ENCODE results near the gene LIPN.

Gene LIPN

DNA sequence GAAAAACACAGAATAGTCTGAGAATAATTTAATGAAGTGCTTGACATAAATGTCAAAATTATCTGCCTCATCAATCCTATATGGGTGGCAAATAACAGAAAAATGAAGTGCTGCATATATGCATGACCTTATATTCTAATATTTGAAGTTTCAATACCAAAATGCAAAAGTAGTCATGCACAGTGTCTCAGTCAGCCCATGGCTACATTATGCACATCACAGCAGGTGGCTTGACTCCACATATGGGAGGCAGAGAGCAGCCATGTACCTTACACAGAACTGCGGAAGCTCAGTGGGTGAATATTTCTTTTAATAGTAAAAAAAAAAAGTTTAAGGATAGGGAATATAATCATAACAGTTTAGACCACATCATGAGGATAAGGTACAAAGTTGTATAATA is 17.4 kb upstream of the LIPN start:
- Histone ChIP-seq H3K9me3 (ENCODE audit: control insufficient read depth in 5 of 5, low read length in 5 of 5) (peaks cover 0 to 8% (median 3%) of the 10 kb centered on the region in 5 donors), H3K27ac (ENCODE audit: low read depth, low read length) (no peak overlapping the region), H3K27me3 (ENCODE audit: control insufficient read depth in 5 of 5, insufficient read depth in 4 of 5, low read length in 5 of 5) (peaks cover 0 to 2% (median 0%) of the 10 kb centered on the region in 5 donors), H3K9ac (ENCODE audit: low read length in 5 of 5) (no peak overlapping the region), H3K4me1 (ENCODE audit: control insufficient read depth in 5 of 5, insufficient read depth in 5 of 5, low read length in 5 of 5) (peaks cover 2 to 12% (median 7%) of the 10 kb centered on the region in 5 donors), H3K36me3 (ENCODE audit: control insufficient read depth in 5 of 5, insufficient read depth in 5 of 5, low read length in 5 of 5) (no peaks in the 10 kb centered on the region), H3K4me3 (ENCODE audit: low read depth in 1 of 5, low read length in 5 of 5) (no peak overlapping the region)

DNA sequence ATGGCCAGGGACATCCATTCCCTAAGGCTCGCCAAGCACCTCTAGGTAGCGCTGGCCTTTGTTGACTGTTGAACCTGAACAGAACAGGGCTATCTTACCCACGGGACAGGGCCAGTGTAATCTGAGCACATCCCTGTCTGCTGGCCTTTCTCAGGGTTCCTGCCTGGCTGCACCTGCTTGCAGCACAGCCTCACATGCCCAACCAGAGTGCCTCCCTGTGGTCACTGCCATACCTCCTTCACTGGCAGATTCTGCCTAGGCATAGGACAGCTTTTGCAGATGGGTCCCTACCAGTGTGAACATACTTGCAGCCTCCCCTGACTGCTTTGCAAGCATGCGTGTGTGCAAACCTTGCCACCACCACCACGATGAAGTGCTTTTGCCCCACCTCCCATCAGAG is 15.8 kb upstream of the LIPN start:
- Histone ChIP-seq H3K9me3 (ENCODE audit: control insufficient read depth in 5 of 5, low read length in 5 of 5) (peaks cover 0 to 10% (median 4%) of the 10 kb centered on the region in 5 donors), H3K4me1 (ENCODE audit: control insufficient read depth in 5 of 5, insufficient read depth in 5 of 5, low read length in 5 of 5) (peaks cover 2 to 12% (median 7%) of the 10 kb centered on the region in 5 donors), H3K9ac (ENCODE audit: low read length in 5 of 5) (no peak overlapping the region), H3K27ac (ENCODE audit: low read depth, low read length) (no peak overlapping the region), H3K36me3 (ENCODE audit: control insufficient read depth in 5 of 5, insufficient read depth in 5 of 5, low read length in 5 of 5) (no peaks in the 10 kb centered on the region), H3K27me3 (ENCODE audit: control insufficient read depth in 5 of 5, insufficient read depth in 4 of 5, low read length in 5 of 5) (peaks cover 0 to 2% (median 0%) of the 10 kb centered on the region in 5 donors), H3K4me3 (ENCODE audit: low read depth in 1 of 5, low read length in 5 of 5) (no peak overlapping the region)

DNA sequence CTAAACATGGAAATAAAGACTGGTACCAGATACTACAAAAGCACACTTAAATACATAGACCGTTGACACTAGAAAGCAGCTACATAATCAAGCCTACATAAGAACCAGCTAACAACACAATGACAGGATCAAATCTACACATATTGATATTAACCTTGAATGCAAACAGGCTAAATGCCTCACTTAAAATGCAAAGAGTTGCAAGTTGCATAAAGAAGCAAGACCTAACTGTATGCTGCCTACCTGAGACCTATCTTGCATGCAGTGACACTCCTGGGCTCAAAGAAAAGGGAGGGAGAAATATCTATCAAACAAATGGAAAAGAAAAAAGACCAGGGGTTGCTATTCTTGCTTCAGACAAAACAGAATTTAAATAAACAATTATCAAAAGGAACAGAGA is 14.2 kb upstream of the LIPN start:
- Histone ChIP-seq H3K4me3 (ENCODE audit: low read depth in 1 of 5, low read length in 5 of 5) (no peak overlapping the region), H3K9me3 (ENCODE audit: control insufficient read depth in 5 of 5, low read length in 5 of 5) (peaks cover 0 to 11% (median 8%) of the 10 kb centered on the region in 5 donors), H3K36me3 (ENCODE audit: control insufficient read depth in 5 of 5, insufficient read depth in 5 of 5, low read length in 5 of 5) (no peaks in the 10 kb centered on the region), H3K9ac (ENCODE audit: low read length in 5 of 5) (no peak overlapping the region), H3K27ac (ENCODE audit: low read depth, low read length) (no peak overlapping the region), H3K4me1 (ENCODE audit: control insufficient read depth in 5 of 5, insufficient read depth in 5 of 5, low read length in 5 of 5) (peaks cover 2 to 12% (median 7%) of the 10 kb centered on the region in 5 donors), H3K27me3 (ENCODE audit: control insufficient read depth in 5 of 5, insufficient read depth in 4 of 5, low read length in 5 of 5) (peaks cover 0 to 2% (median 0%) of the 10 kb centered on the region in 5 donors)

DNA sequence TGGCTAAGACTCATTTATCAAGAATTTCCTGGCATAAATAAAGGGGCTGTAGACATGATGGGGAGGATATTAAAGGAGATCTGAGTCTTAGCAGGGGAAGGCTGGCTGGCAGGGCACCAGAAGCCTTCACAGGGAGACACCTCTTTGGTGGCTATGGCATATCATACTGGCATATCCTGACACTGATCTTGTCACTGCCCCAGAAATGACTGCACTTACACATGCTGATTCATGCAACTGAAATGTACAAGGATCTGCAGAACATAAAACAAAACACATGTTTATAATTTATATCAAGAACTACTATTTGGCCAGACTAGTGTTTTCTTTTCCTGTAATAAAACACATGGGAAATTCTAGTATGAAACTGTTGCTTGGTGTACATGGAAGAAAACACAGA is 5.5 kb upstream of the LIPN start:
- Histone ChIP-seq H3K27me3 (ENCODE audit: control insufficient read depth in 5 of 5, insufficient read depth in 4 of 5, low read length in 5 of 5) (no peaks in the 10 kb centered on the region), H3K9ac (ENCODE audit: low read length in 5 of 5) (no peak overlapping the region), H3K4me1 (ENCODE audit: control insufficient read depth in 5 of 5, insufficient read depth in 5 of 5, low read length in 5 of 5) (peaks cover 0 to 2% (median 2%) of the 10 kb centered on the region in 5 donors), H3K36me3 (ENCODE audit: control insufficient read depth in 5 of 5, insufficient read depth in 5 of 5, low read length in 5 of 5) (no peaks in the 10 kb centered on the region), H3K4me3 (ENCODE audit: low read depth in 1 of 5, low read length in 5 of 5) (no peak overlapping the region), H3K27ac (ENCODE audit: low read depth, low read length) (no peak overlapping the region), H3K9me3 (ENCODE audit: control insufficient read depth in 5 of 5, low read length in 5 of 5) (peaks cover 0 to 1% (median 0%) of the 10 kb centered on the region in 5 donors)

DNA sequence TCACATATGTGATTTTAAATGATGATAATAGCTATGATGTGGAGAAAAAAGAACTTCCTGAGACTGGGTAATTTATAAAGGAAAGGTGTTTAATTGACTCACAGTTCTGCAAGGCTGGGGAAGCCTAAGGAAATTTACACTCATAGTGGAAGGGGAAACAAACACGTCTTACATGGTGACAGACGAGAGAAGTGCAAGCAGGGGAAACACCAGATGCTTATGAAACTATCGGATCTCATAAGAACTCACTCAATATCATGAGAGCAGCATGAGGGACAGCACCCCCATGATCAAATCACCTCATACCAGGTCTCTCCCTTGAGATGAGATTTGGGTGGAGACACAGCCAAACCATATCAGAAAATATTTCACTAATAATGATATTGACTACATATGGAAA is 4.1 kb upstream of the LIPN start:
- H3K4me3 ChIP-seq (ENCODE audit: low read depth in 1 of 5, low read length in 5 of 5), result no peak overlapping the region
- peaks cover 0 to 5% (median 3%) of the 10 kb centered on the region in 5 donors for H3K4me1 ChIP-seq (ENCODE audit: control insufficient read depth in 5 of 5, insufficient read depth in 5 of 5, low read length in 5 of 5)
- H3K36me3 ChIP-seq (ENCODE audit: control insufficient read depth in 5 of 5, insufficient read depth in 5 of 5, low read length in 5 of 5), result no peaks in the 10 kb centered on the region
- H3K27ac ChIP-seq (ENCODE audit: low read depth, low read length), result no peak overlapping the region
- H3K9ac ChIP-seq (ENCODE audit: low read length in 5 of 5), result no peak overlapping the region
- no peaks in the 10 kb centered on the region for H3K27me3 ChIP-seq (ENCODE audit: control insufficient read depth in 5 of 5, insufficient read depth in 4 of 5, low read length in 5 of 5)
- no peaks in the 10 kb centered on the region for H3K9me3 ChIP-seq (ENCODE audit: control insufficient read depth in 5 of 5, low read length in 5 of 5)

DNA sequence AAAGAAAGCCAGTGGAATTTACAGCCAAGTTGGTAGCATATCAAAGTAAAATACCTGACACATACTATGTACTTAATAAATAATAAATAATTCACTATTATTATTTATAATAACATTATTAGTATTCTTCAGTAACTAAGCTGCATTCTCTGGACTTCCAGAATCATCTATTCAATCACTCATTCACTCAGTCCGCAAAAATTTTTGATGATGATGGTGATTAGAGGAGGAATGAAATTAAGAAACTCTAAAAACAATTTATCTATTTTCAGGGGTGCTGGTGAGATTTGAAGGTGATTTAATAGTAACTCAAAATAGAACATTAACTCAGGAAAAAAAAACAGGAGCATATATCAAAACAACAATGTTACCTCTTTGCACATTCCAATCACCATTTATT is 3.2 kb upstream of the LIPN start:
- Histone ChIP-seq H3K9me3 (ENCODE audit: control insufficient read depth in 5 of 5, low read length in 5 of 5) (no peaks in the 10 kb centered on the region), H3K36me3 (ENCODE audit: control insufficient read depth in 5 of 5, insufficient read depth in 5 of 5, low read length in 5 of 5) (no peaks in the 10 kb centered on the region), H3K4me3 (ENCODE audit: low read depth in 1 of 5, low read length in 5 of 5) (no peak overlapping the region), H3K27me3 (ENCODE audit: control insufficient read depth in 5 of 5, insufficient read depth in 4 of 5, low read length in 5 of 5) (no peaks in the 10 kb centered on the region), H3K9ac (ENCODE audit: low read length in 5 of 5) (no peak overlapping the region), H3K4me1 (ENCODE audit: control insufficient read depth in 5 of 5, insufficient read depth in 5 of 5, low read length in 5 of 5) (peaks cover 0 to 5% (median 3%) of the 10 kb centered on the region in 5 donors), H3K27ac (ENCODE audit: low read depth, low read length) (no peak overlapping the region)

DNA sequence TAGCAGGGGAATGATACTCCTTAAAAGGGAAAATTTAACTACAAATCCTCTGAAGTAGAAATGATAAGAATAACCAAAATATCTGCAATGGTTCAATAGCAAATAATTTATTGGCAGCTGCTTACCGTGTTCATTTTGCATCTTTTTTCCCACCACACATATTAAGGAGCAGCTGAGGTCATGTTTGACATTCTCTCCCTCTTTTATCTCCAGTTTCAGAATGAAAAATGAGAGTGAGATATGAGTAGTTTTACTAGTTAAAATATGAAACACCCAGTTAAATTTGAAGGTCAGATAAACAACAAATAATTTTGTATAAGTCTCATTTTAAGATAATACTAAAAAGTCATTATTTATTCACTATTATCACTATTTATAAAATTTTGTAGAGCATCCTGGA is 3.1 kb downstream of the LIPN start:
- H3K4me1 ChIP-seq (ENCODE audit: control insufficient read depth in 5 of 5, insufficient read depth in 5 of 5, low read length in 5 of 5), result peaks cover 0 to 9% (median 4%) of the 10 kb centered on the region in 5 donors
- H3K36me3 ChIP-seq (ENCODE audit: control insufficient read depth in 5 of 5, insufficient read depth in 5 of 5, low read length in 5 of 5), result no peaks in the 10 kb centered on the region
- H3K4me3 ChIP-seq (ENCODE audit: low read depth in 1 of 5, low read length in 5 of 5), result no peak overlapping the region
- no peak overlapping the region for H3K9ac ChIP-seq (ENCODE audit: low read length in 5 of 5)
- no peaks in the 10 kb centered on the region for H3K27me3 ChIP-seq (ENCODE audit: control insufficient read depth in 5 of 5, insufficient read depth in 4 of 5, low read length in 5 of 5)
- H3K27ac ChIP-seq (ENCODE audit: low read depth, low read length), result no peak overlapping the region
- no peaks in the 10 kb centered on the region for H3K9me3 ChIP-seq (ENCODE audit: control insufficient read depth in 5 of 5, low read length in 5 of 5)

DNA sequence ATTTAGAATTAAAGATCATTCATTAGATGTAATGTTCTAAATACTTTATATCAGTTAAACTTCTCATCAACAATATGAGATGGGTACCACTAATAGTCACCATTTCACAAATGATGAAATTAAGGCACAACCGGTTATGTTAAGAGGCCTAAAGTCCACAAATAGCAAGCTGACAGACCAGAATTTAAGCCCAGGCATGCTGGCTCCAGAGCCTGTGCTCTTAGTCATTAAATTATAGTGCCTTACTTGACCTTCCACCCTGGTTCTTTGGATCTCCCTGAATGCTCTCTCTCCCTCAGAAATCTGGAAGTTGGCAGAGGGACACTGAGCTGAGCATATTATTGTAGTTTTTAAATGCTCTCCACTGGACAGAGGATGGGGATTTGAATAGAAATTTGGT is 3.6 kb downstream of the LIPN start:
- Histone ChIP-seq H3K36me3 (ENCODE audit: control insufficient read depth in 5 of 5, insufficient read depth in 5 of 5, low read length in 5 of 5) (no peaks in the 10 kb centered on the region), H3K27ac (ENCODE audit: low read depth, low read length) (no peak overlapping the region), H3K9me3 (ENCODE audit: control insufficient read depth in 5 of 5, low read length in 5 of 5) (no peaks in the 10 kb centered on the region), H3K27me3 (ENCODE audit: control insufficient read depth in 5 of 5, insufficient read depth in 4 of 5, low read length in 5 of 5) (no peaks in the 10 kb centered on the region), H3K4me1 (ENCODE audit: control insufficient read depth in 5 of 5, insufficient read depth in 5 of 5, low read length in 5 of 5) (peaks cover 0 to 9% (median 4%) of the 10 kb centered on the region in 5 donors), H3K4me3 (ENCODE audit: low read depth in 1 of 5, low read length in 5 of 5) (no peak overlapping the region), H3K9ac (ENCODE audit: low read length in 5 of 5) (no peak overlapping the region)

DNA sequence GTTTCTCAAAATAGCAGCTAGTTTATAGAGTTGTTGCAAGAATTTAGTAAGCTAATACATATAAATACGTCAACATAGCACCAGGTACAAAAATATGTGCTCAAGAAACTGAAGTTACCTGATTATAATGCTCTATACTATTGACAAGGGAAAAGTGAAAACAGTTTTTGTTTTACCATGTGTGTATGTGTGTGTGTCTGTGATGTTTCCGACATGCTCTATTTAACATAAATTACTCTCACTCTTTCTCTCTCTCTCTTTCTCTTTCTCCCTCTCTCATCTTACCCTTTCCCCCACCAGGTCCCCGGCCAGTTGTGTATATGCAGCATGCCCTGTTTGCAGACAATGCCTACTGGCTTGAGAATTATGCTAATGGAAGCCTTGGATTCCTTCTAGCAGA is 4.3 kb downstream of the LIPN start:
- no peaks in the 10 kb centered on the region for H3K36me3 ChIP-seq (ENCODE audit: control insufficient read depth in 5 of 5, insufficient read depth in 5 of 5, low read length in 5 of 5)
- H3K27me3 ChIP-seq (ENCODE audit: control insufficient read depth in 5 of 5, insufficient read depth in 4 of 5, low read length in 5 of 5), result no peaks in the 10 kb centered on the region
- H3K27ac ChIP-seq (ENCODE audit: low read depth, low read length), result no peak overlapping the region
- peaks cover 0 to 9% (median 4%) of the 10 kb centered on the region in 5 donors for H3K4me1 ChIP-seq (ENCODE audit: control insufficient read depth in 5 of 5, insufficient read depth in 5 of 5, low read length in 5 of 5)
- no peak overlapping the region for H3K9ac ChIP-seq (ENCODE audit: low read length in 5 of 5)
- no peak overlapping the region for H3K4me3 ChIP-seq (ENCODE audit: low read depth in 1 of 5, low read length in 5 of 5)
- no peaks in the 10 kb centered on the region for H3K9me3 ChIP-seq (ENCODE audit: control insufficient read depth in 5 of 5, low read length in 5 of 5)

DNA sequence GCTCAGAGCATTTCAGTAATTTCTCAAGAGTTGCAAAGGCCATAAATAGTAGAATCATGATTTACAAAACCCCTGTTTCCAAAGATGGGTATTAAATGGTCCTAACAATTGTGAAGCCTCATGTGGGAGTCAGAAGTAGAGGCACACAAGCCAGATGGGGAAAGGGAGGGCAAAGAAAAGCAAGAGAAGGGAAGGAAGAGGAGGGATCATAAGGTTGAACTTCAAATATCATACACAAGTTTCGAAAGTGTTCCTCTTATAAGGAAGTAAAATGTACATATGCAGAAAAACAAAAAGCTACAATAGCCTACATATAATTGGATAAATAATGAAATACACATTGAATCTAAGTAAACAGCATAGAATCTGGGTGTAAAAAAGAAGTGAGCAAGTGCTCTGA is 6.0 kb downstream of the LIPN start:
- Histone ChIP-seq H3K4me3 (ENCODE audit: low read depth in 1 of 5, low read length in 5 of 5) (no peak overlapping the region), H3K4me1 (ENCODE audit: control insufficient read depth in 5 of 5, insufficient read depth in 5 of 5, low read length in 5 of 5) (peaks cover 0 to 5% (median 4%) of the 10 kb centered on the region in 5 donors), H3K36me3 (ENCODE audit: control insufficient read depth in 5 of 5, insufficient read depth in 5 of 5, low read length in 5 of 5) (no peaks in the 10 kb centered on the region), H3K27me3 (ENCODE audit: control insufficient read depth in 5 of 5, insufficient read depth in 4 of 5, low read length in 5 of 5) (no peaks in the 10 kb centered on the region), H3K9me3 (ENCODE audit: control insufficient read depth in 5 of 5, low read length in 5 of 5) (no peaks in the 10 kb centered on the region), H3K27ac (ENCODE audit: low read depth, low read length) (no peak overlapping the region), H3K9ac (ENCODE audit: low read length in 5 of 5) (no peak overlapping the region)

DNA sequence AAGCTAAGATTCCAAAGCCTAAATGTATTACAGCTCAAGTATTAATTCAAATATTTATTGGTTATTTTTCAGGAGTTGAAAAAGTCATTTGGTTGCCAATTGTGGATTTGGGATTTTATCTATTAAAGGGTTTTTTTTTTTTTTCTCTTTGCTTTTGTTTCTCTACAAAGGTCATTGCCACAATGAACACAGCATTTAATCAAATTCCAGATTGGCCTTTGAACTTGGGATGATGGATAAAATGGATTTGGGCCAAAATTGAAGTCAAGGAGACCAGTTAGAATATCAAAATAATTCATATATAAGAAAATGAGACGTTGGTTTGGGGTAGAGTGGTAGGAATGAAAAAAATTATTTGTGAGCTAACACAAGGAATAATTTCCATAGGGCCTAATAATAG is 9.6 kb downstream of the LIPN start:
- H3K4me3 ChIP-seq (ENCODE audit: low read depth in 1 of 5, low read length in 5 of 5), result no peak overlapping the region
- H3K27me3 ChIP-seq (ENCODE audit: control insufficient read depth in 5 of 5, insufficient read depth in 4 of 5, low read length in 5 of 5), result no peaks in the 10 kb centered on the region
- peaks cover 0 to 8% (median 5%) of the 10 kb centered on the region in 5 donors for H3K9me3 ChIP-seq (ENCODE audit: control insufficient read depth in 5 of 5, low read length in 5 of 5)
- H3K4me1 ChIP-seq (ENCODE audit: control insufficient read depth in 5 of 5, insufficient read depth in 5 of 5, low read length in 5 of 5), result no peaks in the 10 kb centered on the region
- no peak overlapping the region for H3K27ac ChIP-seq (ENCODE audit: low read depth, low read length)
- no peaks in the 10 kb centered on the region for H3K36me3 ChIP-seq (ENCODE audit: control insufficient read depth in 5 of 5, insufficient read depth in 5 of 5, low read length in 5 of 5)
- H3K9ac ChIP-seq (ENCODE audit: low read length in 5 of 5), result no peak overlapping the region
